Large intestine (tissue), 3 donors: ENCODE measurements around the gene GGA1. TPM values are rescaled to one million over a fixed set of nuclear protein-coding genes. Genes with fewer than 3 reads are reported as not detected.
"Not testable (repeated sequence)": the region's sequence is repeated elsewhere in the genome, so short reads cannot be mapped to it uniquely, and the experiment has no call there.

Source experiments
- DNase-seq, 2 donors: peaks; one replicate each; pipeline versions ENCODE4 v3.0.0 to v3.0.0-alpha.2; 2013
- H3K27ac ChIP-seq: one replicate; pipeline ENCODE4 v1.5.1; 2013; ENCODE audit warnings: low read length
- H3K27me3 ChIP-seq: 2 replicates; pipeline ENCODE4 v1.6.1; 2013; ENCODE audit warnings: low read length; ENCODE audit not compliant: control insufficient read depth, insufficient read depth
- H3K36me3 ChIP-seq: 2 replicates; pipeline ENCODE4 v1.6.1; 2013; ENCODE audit warnings: low read length; ENCODE audit not compliant: control insufficient read depth, insufficient read depth
- H3K4me1 ChIP-seq: one replicate; pipeline ENCODE4 v1.6.1; 2013; ENCODE audit warnings: low read length; ENCODE audit not compliant: control insufficient read depth, insufficient read depth
- H3K4me3 ChIP-seq: one replicate; pipeline ENCODE4 v1.5.1; 2013; ENCODE audit warnings: low read length
- H3K9me3 ChIP-seq: one replicate; pipeline ENCODE4 v1.6.1; 2013; ENCODE audit warnings: mild to moderate bottlenecking, low read depth, low read length, moderate library complexity; ENCODE audit not compliant: control insufficient read depth
- WGBS: methylation state at CpG from one replicate; pipeline ENCODE4 v1.1.5; 2013; ENCODE audit warnings: low lambda C conversion rate; ENCODE audit not compliant: insufficient coverage; 5-methylcytosine and 5-hydroxymethylcytosine counted together
- polyA plus RNA-seq: library from polyadenylated mRNA; unstranded; fragments of 120-200 nt; gene quantifications from one replicate; pipeline ENCODE4 v1.2.1, GENCODE V29; 2013

The GGA1 gene
- polyA plus RNA-seq, 1 donor: 49.7 TPM

- H3K27ac ChIP-seq: no peak overlapping the region
- DNase-seq: no peak
- H3K36me3 ChIP-seq: peaks cover 84% of the 10 kb centered on the region
- H3K4me1 ChIP-seq: peaks cover 13% of the 10 kb centered on the region
- H3K27me3 ChIP-seq: no peaks in the 10 kb centered on the region
- no CpG with 5 or more reads among the region's 9 CpGs for WGBS
- no peak overlapping the region for H3K4me3 ChIP-seq
- no peaks in the 10 kb centered on the region for H3K9me3 ChIP-seq
These were observed 39.3 kb downstream of the GGA1 start for GRCh38 chr22:37647928-37648327.

GRCh38 chr22:37650463-37651136 lies 42.0 kb downstream of the GGA1 start:
- no peaks in the 10 kb centered on the region for H3K27me3 ChIP-seq
- peaks cover 70% of the 10 kb centered on the region for H3K36me3 ChIP-seq
- H3K9me3 ChIP-seq: no peaks in the 10 kb centered on the region
- peaks cover 15% of the 10 kb centered on the region for H3K4me1 ChIP-seq
- H3K27ac ChIP-seq: no peak overlapping the region
- no peak for DNase-seq
- no CpG with 5 or more reads among the region's 17 CpGs for WGBS
- no peak overlapping the region for H3K4me3 ChIP-seq

- WGBS: 64% methylated on average over 3 of the region's 14 CpGs
- Histone ChIP-seq H3K4me1 (peaks cover 19% of the 10 kb centered on the region), H3K27ac (peak overlapping the region; percentile 69), H3K9me3 (no peaks in the 10 kb centered on the region), H3K36me3 (peaks cover 39% of the 10 kb centered on the region), H3K4me3 (no peak overlapping the region), H3K27me3 (no peaks in the 10 kb centered on the region)
- DNase-seq: peak in 1 of 2 donors; percentile 86
These were observed 46.1 kb downstream of the GGA1 start for GRCh38 chr22:37654563-37655251.

- peaks cover 34% of the 10 kb centered on the region for H3K36me3 ChIP-seq
- H3K27me3 ChIP-seq: no peaks in the 10 kb centered on the region
- WGBS: no CpG with 5 or more reads among the region's 17 CpGs
- no peak for DNase-seq
- no peak overlapping the region for H3K27ac ChIP-seq
- no peak overlapping the region for H3K4me3 ChIP-seq
- peaks cover 24% of the 10 kb centered on the region for H3K4me1 ChIP-seq
- H3K9me3 ChIP-seq: no peaks in the 10 kb centered on the region
These were observed 46.6 kb downstream of the GGA1 start for GRCh38 chr22:37655252-37655563.

- WGBS: no CpG with 5 or more reads among the region's 4 CpGs
- H3K27me3 ChIP-seq, DNase-seq, H3K27ac ChIP-seq, H3K9me3 ChIP-seq, H3K4me3 ChIP-seq: not testable (repeated sequence)
- Histone ChIP-seq H3K4me1 (peaks cover 38% of the 10 kb centered on the region), H3K36me3 (peaks cover 24% of the 10 kb centered on the region)
These were observed 47.9 kb downstream of the GGA1 start for GRCh38 chr22:37656583-37656982.

GRCh38 chr22:37657590-37658132 lies 49.0 kb downstream of the GGA1 start:
- peak overlapping the region; percentile 84 for H3K27ac ChIP-seq
- no CpG with 5 or more reads among the region's 6 CpGs for WGBS
- H3K4me3 ChIP-seq: peak overlapping the region; percentile 46
- peaks cover 22% of the 10 kb centered on the region for H3K36me3 ChIP-seq
- peaks cover 44% of the 10 kb centered on the region for H3K4me1 ChIP-seq
- no peak for DNase-seq
- no peaks in the 10 kb centered on the region for H3K27me3 ChIP-seq
- no peaks in the 10 kb centered on the region for H3K9me3 ChIP-seq

GRCh38 chr22:37658133-37659065 lies 49.8 kb downstream of the GGA1 start, which contains the start of gene PDXP:
TSS of gene PDXP (plus strand) at chr22:37658723. CDS start at chr22:37658783, 60 bp downstream.
- no CpG with 5 or more reads among the region's 101 CpGs for WGBS
- H3K4me3 ChIP-seq: peak within 1 kb of the TSS; percentile 60
- H3K27ac ChIP-seq: peak within 1 kb of the TSS; percentile 84
- peak; percentile 99 to 100 for DNase-seq
- peaks cover 44% of the 10 kb centered on the region for H3K4me1 ChIP-seq
- H3K36me3 ChIP-seq: peaks cover 15% of the 10 kb centered on the region
- no peaks in the 10 kb centered on the region for H3K27me3 ChIP-seq
- H3K9me3 ChIP-seq: no peaks in the 10 kb centered on the region

GRCh38 chr22:37659066-37659896 lies 50.6 kb downstream of the GGA1 start:
- peak; percentile 92 to 97 for DNase-seq
- peaks cover 40% of the 10 kb centered on the region for H3K4me1 ChIP-seq
- H3K27me3 ChIP-seq: no peaks in the 10 kb centered on the region
- 0% methylated on average over 1 of the region's 68 CpGs for WGBS
- H3K9me3 ChIP-seq: no peaks in the 10 kb centered on the region
- peak overlapping the region; percentile 81 for H3K27ac ChIP-seq
- peak overlapping the region; percentile 60 for H3K4me3 ChIP-seq
- H3K36me3 ChIP-seq: peaks cover 12% of the 10 kb centered on the region

- peak overlapping the region; percentile 60 for H3K4me3 ChIP-seq
- peaks cover 35% of the 10 kb centered on the region for H3K4me1 ChIP-seq
- no peaks in the 10 kb centered on the region for H3K27me3 ChIP-seq
- H3K9me3 ChIP-seq: no peaks in the 10 kb centered on the region
- H3K36me3 ChIP-seq: peaks cover 12% of the 10 kb centered on the region
- peak overlapping the region; percentile 82 for H3K27ac ChIP-seq
- DNase-seq: no peak
- no CpG with 5 or more reads among the region's 14 CpGs for WGBS
These were observed 51.5 kb downstream of the GGA1 start for GRCh38 chr22:37659897-37660708.
